Neural cell (in vitro differentiated cells): ENCODE measurements around the gene ZNF638.

Experiments used
- EZH2 ChIP-seq: fragments of 200-600, 300-800 bp; shearing (Covaris generic), sonication (generic); IDR thresholded peaks from 2 replicates; pipeline ENCODE4 v1.6.1; 2014; ENCODE audit warnings: antibody characterized with exemption, low read length, borderline replicate concordance, mild to moderate bottlenecking; ENCODE audit not compliant: insufficient read depth, poor library complexity, severe bottlenecking
- MXI1 ChIP-seq: fragments of 450-650 bp; conservative IDR thresholded peaks from 2 replicates; pipeline ENCODE4 v1.6.1; 2014; ENCODE audit warnings: antibody characterized with exemption, mild to moderate bottlenecking; ENCODE audit not compliant: poor library complexity, severe bottlenecking
- POLR2AphosphoS5 ChIP-seq: IDR thresholded peaks from 2 replicates; pipeline ENCODE4 v1.6.1; 2012

GRCh38 chr2:71455011-71455740 lies 123.6 kb downstream of the ZNF638 start:
- no peak for TF ChIP-seq EZH2
- no peak for TF ChIP-seq POLR2AphosphoS5
- TF ChIP-seq MXI1, result no peak
